GM23338 (cell line): ENCODE measurements around the gene TJAP1. TPM values are rescaled to one million over a fixed set of nuclear protein-coding genes. Genes with fewer than 3 reads are reported as not detected.

Experiments used
- ATAC-seq: fragments of 200-7000 bp; cut with Tn5 transposase; 3 replicates; pipeline ENCODE4 v1.9.1; 2020
- DNase-seq: peaks from one replicate; pipeline ENCODE4 v3.0.0-alpha.2; 2015; ENCODE audit warnings: low spot score
- H2AFZ ChIP-seq: fragments of 200-600 bp; sonication (generic); 2 replicates; pipeline ENCODE4 v1.8.0; 2016; ENCODE audit warnings: antibody characterized with exemption, mild to moderate bottlenecking, moderate library complexity
- H3F3A ChIP-seq: fragments of 200-600 bp; sonication (generic); replicated peaks from 2 replicates; pipeline ENCODE4 v1.8.0; 2017; ENCODE audit warnings: antibody characterized with exemption, mixed run types, low read depth
- H3K27ac ChIP-seq: fragments of 200-600 bp; sonication (generic); 2 replicates; pipeline ENCODE4 v1.6.1; 2016; ENCODE audit warnings: low read depth
- H3K27me3 ChIP-seq: fragments of 200-600 bp; sonication (generic); 2 replicates; pipeline ENCODE4 v1.8.0; 2016; ENCODE audit warnings: mild to moderate bottlenecking, mixed run types, moderate library complexity; ENCODE audit not compliant: insufficient read depth
- H3K36me3 ChIP-seq: fragments of 200-600 bp; sonication (generic); 2 replicates; pipeline ENCODE4 v1.8.0; 2016; ENCODE audit warnings: mild to moderate bottlenecking; ENCODE audit not compliant: insufficient read depth
- H3K4me1 ChIP-seq: fragments of 200-600 bp; sonication (generic); 2 replicates; pipeline ENCODE4 v1.8.0; 2016; ENCODE audit warnings: mild to moderate bottlenecking, moderate library complexity; ENCODE audit not compliant: insufficient read depth
- H3K4me2 ChIP-seq: fragments of 200-600 bp; sonication (generic); 2 replicates; pipeline ENCODE4 v1.7.1; 2017; ENCODE audit warnings: mixed run types
- H3K4me3 ChIP-seq: fragments of 200-600 bp; sonication (generic); 2 replicates; pipeline ENCODE4 v1.6.1; 2016; ENCODE audit warnings: mixed run types
- H3K79me2 ChIP-seq: fragments of 200-600 bp; sonication (generic); replicated peaks from 2 replicates; pipeline ENCODE4 v1.8.0; 2017; ENCODE audit warnings: mild to moderate bottlenecking; ENCODE audit not compliant: insufficient read depth
- H3K9me2 ChIP-seq: fragments of 200-600 bp; sonication (generic); 2 replicates; pipeline ENCODE4 v1.8.0; 2017; ENCODE audit not compliant: insufficient read depth
- H4K20me1 ChIP-seq: fragments of 200-600 bp; sonication (generic); replicated peaks from 2 replicates; pipeline ENCODE4 v1.8.0; 2017; ENCODE audit warnings: mild to moderate bottlenecking; ENCODE audit not compliant: insufficient read depth
- H3K27ac Mint-ChIP-seq: 2 replicates; pipeline ENCODE4 v1.8.0; 2020; ENCODE audit warnings: inconsistent platforms, mild to moderate bottlenecking, moderate library complexity, mixed read lengths
- H3K27me3 Mint-ChIP-seq: 3 replicates; pipeline ENCODE4 v1.8.0; 2022; ENCODE audit warnings: low read depth, mild to moderate bottlenecking, moderate library complexity, mixed read lengths, inconsistent platforms; ENCODE audit not compliant: insufficient read depth, poor library complexity
- H3K36me3 Mint-ChIP-seq: 3 replicates; pipeline ENCODE4 v1.8.0; 2021; ENCODE audit warnings: low read depth, mild to moderate bottlenecking, inconsistent platforms, moderate library complexity, mixed read lengths
- H3K4me1 Mint-ChIP-seq: 3 replicates; pipeline ENCODE4 v1.8.0; 2020; ENCODE audit warnings: mild to moderate bottlenecking, inconsistent platforms, mixed read lengths
- H3K4me3 Mint-ChIP-seq: 3 replicates; pipeline ENCODE4 v1.8.0; 2021; ENCODE audit warnings: moderate library complexity, mild to moderate bottlenecking, inconsistent platforms, mixed read lengths
- H3K9me3 Mint-ChIP-seq: 3 replicates; pipeline ENCODE4 v1.8.0; 2020; ENCODE audit warnings: moderate library complexity, mild to moderate bottlenecking, inconsistent platforms, mixed read lengths
- CREB1 ChIP-seq: fragments of 250-450 bp; sonication (Bioruptor Pico); IDR thresholded peaks from 2 replicates; pipeline ENCODE4 v1.5.0; 2020; ENCODE audit warnings: low read depth, mild to moderate bottlenecking, moderate library complexity
- EZH2 ChIP-seq: fragments of 200-600 bp; sonication (generic); IDR thresholded peaks from one replicate; pipeline ENCODE4 v1.8.0; 2017; ENCODE audit warnings: antibody characterized with exemption, mild to moderate bottlenecking, low read depth; ENCODE audit not compliant: unreplicated experiment
- EZH2phosphoT487 ChIP-seq: fragments of 200-600 bp; sonication (generic); IDR thresholded peaks from one replicate; pipeline ENCODE4 v1.8.1; 2018; ENCODE audit warnings: antibody characterized with exemption; ENCODE audit not compliant: unreplicated experiment
- JUNB ChIP-seq: IDR thresholded peaks from one replicate; pipeline ENCODE4 v1.6.1; 2016; ENCODE audit warnings: antibody characterized with exemption; ENCODE audit not compliant: unreplicated experiment
- NANOG ChIP-seq: IDR thresholded peaks from 2 replicates; pipeline ENCODE4 v1.6.1; 2016; ENCODE audit warnings: antibody characterized with exemption, borderline replicate concordance
- STAT1 ChIP-seq: IDR thresholded peaks from one replicate; pipeline ENCODE4 v1.6.1; 2016; ENCODE audit warnings: antibody characterized with exemption; ENCODE audit not compliant: unreplicated experiment
- ZNF114 ChIP-seq: fragments of 250-450 bp; sonication (Bioruptor Pico); IDR thresholded peaks from 2 replicates; pipeline ENCODE4 v1.5.0; 2020; ENCODE audit warnings: mild to moderate bottlenecking, moderate library complexity
- polyA plus RNA-seq: library from polyadenylated mRNA; unstranded; fragments of >200 nt; fragmentation: Nextera tagmentation; extraction: Ambion mirVana; gene quantifications from 2 replicates; pipeline ENCODE4 v1.2.1, GENCODE V29; 2016
- total RNA-seq: library from RNA; depleted of rRNA; stranded (reverse); fragments of >200 nt; shearing (Covaris generic); gene quantifications from 2 replicates; pipeline ENCODE4 v1.2.3, GENCODE V29; 2014
- TF ChIP-seq, protein P1 (sequence below), 2 experiments: fragments of 200-600 bp in 1 of 2; sonication (generic) in 1 of 2; conservative IDR thresholded peaks; 2 replicates each; pipeline versions ENCODE4 v1.5.1 to v1.6.1; 2016 to 2017; ENCODE audit warnings: antibody characterized with exemption in 2 of 2, low read depth in 2 of 2, mild to moderate bottlenecking in 2 of 2, moderate library complexity in 1 of 2
- TF ChIP-seq, protein P2 (sequence below): IDR thresholded peaks from one replicate; pipeline ENCODE4 v1.6.1; 2018; ENCODE audit warnings: antibody characterized with exemption; ENCODE audit not compliant: unreplicated experiment
- TF ChIP-seq, protein P3 (sequence below): fragments of 250-450 bp; sonication (Bioruptor Pico); IDR thresholded peaks from 2 replicates; pipeline ENCODE4 v1.5.0; 2020; ENCODE audit warnings: mild to moderate bottlenecking, moderate library complexity

Gene TJAP1
- total and polyA plus RNA-seq, 2 experiments from 2014 or later: 17.6 to 34.3 TPM

DNA sequence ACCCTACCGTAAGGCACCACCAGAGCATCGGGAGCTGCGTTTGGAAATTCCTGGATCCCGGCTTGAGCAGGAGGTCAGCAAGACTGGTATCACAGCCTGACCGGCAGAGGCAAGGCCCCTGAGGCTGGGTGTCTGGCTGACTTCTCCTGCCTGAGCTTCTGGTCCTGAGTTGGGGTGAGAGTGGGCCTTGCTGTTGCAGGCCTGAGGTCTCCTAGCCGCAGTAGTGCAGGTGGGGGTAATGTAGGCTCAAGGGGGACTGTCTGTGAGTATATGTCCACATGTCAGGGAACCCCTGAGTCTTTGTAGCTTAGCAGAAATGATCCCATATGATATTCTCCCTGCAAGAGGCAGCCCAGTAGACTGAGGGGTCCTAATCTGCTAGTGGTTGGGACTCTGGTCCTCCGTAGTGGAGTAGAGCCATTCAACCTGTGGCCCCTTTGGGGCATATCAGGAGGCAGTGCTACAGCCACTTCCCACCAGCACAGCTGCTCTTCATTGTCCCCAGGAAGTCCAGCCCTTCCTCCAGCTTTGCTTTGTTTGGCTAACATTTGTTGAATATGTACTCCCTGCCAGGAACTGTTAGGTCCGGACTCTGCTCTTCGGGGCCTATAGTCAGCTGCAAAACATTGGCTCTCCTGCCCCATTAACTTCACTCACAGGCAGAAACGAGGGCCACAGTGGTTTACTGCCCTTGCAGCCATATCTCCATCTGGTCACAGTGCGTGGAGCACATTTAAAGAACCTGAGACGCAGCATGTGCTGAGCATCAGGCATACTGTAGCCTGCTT, 21.9 kb downstream of the TJAP1 start (continued):
- TF ChIP-seq CREB1: no peak
- TF ChIP-seq, protein P1, sequence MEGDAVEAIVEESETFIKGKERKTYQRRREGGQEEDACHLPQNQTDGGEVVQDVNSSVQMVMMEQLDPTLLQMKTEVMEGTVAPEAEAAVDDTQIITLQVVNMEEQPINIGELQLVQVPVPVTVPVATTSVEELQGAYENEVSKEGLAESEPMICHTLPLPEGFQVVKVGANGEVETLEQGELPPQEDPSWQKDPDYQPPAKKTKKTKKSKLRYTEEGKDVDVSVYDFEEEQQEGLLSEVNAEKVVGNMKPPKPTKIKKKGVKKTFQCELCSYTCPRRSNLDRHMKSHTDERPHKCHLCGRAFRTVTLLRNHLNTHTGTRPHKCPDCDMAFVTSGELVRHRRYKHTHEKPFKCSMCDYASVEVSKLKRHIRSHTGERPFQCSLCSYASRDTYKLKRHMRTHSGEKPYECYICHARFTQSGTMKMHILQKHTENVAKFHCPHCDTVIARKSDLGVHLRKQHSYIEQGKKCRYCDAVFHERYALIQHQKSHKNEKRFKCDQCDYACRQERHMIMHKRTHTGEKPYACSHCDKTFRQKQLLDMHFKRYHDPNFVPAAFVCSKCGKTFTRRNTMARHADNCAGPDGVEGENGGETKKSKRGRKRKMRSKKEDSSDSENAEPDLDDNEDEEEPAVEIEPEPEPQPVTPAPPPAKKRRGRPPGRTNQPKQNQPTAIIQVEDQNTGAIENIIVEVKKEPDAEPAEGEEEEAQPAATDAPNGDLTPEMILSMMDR (conservative IDR thresholded peaks at IDR 0.05; ENCODE audit: low read depth in 2 of 2): no peak

DNA sequence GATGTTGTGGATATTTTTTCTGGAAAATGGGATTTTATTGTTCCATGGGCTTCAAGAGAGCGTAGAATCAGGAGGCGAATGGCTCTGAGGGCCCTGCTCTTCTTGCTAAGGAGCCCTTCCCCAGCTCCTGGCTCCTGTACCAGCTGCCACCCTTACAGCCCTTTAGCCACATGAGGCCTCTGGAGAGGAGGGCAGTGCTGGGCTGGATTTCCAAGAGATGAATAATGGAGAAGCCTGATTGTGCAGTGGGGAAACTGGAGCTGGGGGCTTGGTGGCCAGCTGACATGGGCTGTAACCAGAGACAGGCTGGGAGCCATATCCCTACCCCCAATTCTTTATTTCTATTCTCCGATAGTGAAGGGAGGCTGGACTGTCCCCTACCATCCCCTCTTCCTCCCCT, 23.6 kb downstream of the TJAP1 start:
- H3K4me1 ChIP-seq: peaks cover 4% of the 10 kb centered on the region
- H3K9me2 ChIP-seq: no peaks in the 10 kb centered on the region
- no peak for ATAC-seq
- H3F3A ChIP-seq: peaks cover 1% of the 10 kb centered on the region
- DNase-seq: no peak
- no peaks in the 10 kb centered on the region for H3K27me3 ChIP-seq
- Mint-ChIP-seq H3K4me1 (peaks cover 5% of the 10 kb centered on the region), H3K4me3 (no peak overlapping the region; the same call in 2 of the 3 replicates), H3K9me3 (no peaks in the 10 kb centered on the region), H3K27ac (no peak overlapping the region), H3K36me3 (peaks cover 61% of the 10 kb centered on the region), H3K27me3 (peaks cover 9% of the 10 kb centered on the region)
- no peak overlapping the region for H2AFZ ChIP-seq
- peaks cover 6% of the 10 kb centered on the region for H4K20me1 ChIP-seq
- H3K4me2 ChIP-seq: no peak overlapping the region
- peaks cover 2% of the 10 kb centered on the region; the same call in 1 of the 2 replicates for H3K36me3 ChIP-seq
- H3K4me3 ChIP-seq: no peak overlapping the region
- H3K27ac ChIP-seq: no peak overlapping the region
- peaks cover 4% of the 10 kb centered on the region; the same call in 1 of the 2 replicates for H3K79me2 ChIP-seq
- TF ChIP-seq, protein P2, sequence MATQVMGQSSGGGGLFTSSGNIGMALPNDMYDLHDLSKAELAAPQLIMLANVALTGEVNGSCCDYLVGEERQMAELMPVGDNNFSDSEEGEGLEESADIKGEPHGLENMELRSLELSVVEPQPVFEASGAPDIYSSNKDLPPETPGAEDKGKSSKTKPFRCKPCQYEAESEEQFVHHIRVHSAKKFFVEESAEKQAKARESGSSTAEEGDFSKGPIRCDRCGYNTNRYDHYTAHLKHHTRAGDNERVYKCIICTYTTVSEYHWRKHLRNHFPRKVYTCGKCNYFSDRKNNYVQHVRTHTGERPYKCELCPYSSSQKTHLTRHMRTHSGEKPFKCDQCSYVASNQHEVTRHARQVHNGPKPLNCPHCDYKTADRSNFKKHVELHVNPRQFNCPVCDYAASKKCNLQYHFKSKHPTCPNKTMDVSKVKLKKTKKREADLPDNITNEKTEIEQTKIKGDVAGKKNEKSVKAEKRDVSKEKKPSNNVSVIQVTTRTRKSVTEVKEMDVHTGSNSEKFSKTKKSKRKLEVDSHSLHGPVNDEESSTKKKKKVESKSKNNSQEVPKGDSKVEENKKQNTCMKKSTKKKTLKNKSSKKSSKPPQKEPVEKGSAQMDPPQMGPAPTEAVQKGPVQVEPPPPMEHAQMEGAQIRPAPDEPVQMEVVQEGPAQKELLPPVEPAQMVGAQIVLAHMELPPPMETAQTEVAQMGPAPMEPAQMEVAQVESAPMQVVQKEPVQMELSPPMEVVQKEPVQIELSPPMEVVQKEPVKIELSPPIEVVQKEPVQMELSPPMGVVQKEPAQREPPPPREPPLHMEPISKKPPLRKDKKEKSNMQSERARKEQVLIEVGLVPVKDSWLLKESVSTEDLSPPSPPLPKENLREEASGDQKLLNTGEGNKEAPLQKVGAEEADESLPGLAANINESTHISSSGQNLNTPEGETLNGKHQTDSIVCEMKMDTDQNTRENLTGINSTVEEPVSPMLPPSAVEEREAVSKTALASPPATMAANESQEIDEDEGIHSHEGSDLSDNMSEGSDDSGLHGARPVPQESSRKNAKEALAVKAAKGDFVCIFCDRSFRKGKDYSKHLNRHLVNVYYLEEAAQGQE: no peak
- TF ChIP-seq CREB1 (no peak), JUNB (no peak), ZNF114 (CRISPR knock-in tag) (no peak), EZH2 (no peak), EZH2phosphoT487 (no peak), STAT1 (no peak), NANOG (no peak)
- TF ChIP-seq, protein P3, sequence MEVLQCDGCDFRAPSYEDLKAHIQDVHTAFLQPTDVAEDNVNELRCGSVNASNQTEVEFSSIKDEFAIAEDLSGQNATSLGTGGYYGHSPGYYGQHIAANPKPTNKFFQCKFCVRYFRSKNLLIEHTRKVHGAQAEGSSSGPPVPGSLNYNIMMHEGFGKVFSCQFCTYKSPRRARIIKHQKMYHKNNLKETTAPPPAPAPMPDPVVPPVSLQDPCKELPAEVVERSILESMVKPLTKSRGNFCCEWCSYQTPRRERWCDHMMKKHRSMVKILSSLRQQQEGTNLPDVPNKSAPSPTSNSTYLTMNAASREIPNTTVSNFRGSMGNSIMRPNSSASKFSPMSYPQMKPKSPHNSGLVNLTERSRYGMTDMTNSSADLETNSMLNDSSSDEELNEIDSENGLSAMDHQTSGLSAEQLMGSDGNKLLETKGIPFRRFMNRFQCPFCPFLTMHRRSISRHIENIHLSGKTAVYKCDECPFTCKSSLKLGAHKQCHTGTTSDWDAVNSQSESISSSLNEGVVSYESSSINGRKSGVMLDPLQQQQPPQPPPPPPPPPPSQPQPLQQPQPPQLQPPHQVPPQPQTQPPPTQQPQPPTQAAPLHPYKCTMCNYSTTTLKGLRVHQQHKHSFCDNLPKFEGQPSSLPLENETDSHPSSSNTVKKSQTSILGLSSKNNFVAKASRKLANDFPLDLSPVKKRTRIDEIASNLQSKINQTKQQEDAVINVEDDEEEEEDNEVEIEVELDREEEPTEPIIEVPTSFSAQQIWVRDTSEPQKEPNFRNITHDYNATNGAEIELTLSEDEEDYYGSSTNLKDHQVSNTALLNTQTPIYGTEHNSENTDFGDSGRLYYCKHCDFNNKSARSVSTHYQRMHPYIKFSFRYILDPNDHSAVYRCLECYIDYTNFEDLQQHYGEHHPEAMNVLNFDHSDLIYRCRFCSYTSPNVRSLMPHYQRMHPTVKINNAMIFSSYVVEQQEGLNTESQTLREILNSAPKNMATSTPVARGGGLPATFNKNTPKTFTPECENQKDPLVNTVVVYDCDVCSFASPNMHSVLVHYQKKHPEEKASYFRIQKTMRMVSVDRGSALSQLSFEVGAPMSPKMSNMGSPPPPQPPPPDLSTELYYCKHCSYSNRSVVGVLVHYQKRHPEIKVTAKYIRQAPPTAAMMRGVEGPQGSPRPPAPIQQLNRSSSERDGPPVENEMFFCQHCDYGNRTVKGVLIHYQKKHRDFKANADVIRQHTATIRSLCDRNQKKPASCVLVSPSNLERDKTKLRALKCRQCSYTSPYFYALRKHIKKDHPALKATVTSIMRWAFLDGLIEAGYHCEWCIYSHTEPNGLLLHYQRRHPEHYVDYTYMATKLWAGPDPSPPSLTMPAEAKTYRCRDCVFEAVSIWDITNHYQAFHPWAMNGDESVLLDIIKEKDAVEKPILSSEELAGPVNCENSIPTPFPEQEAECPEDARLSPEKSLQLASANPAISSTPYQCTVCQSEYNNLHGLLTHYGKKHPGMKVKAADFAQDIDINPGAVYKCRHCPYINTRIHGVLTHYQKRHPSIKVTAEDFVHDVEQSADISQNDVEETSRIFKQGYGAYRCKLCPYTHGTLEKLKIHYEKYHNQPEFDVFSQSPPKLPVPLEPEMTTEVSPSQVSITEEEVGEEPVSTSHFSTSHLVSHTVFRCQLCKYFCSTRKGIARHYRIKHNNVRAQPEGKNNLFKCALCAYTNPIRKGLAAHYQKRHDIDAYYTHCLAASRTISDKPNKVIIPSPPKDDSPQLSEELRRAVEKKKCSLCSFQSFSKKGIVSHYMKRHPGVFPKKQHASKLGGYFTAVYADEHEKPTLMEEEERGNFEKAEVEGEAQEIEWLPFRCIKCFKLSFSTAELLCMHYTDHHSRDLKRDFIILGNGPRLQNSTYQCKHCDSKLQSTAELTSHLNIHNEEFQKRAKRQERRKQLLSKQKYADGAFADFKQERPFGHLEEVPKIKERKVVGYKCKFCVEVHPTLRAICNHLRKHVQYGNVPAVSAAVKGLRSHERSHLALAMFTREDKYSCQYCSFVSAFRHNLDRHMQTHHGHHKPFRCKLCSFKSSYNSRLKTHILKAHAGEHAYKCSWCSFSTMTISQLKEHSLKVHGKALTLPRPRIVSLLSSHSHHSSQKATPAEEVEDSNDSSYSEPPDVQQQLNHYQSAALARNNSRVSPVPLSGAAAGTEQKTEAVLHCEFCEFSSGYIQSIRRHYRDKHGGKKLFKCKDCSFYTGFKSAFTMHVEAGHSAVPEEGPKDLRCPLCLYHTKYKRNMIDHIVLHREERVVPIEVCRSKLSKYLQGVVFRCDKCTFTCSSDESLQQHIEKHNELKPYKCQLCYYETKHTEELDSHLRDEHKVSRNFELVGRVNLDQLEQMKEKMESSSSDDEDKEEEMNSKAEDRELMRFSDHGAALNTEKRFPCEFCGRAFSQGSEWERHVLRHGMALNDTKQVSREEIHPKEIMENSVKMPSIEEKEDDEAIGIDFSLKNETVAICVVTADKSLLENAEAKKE (CRISPR knock-in tag): no peak
- TF ChIP-seq, protein P1 (conservative IDR thresholded peaks at IDR 0.05; ENCODE audit: low read depth in 2 of 2): no peak
